ENCODE data around the gene CRISPLD2. TPM values are rescaled to one million over a fixed set of nuclear protein-coding genes. Genes with fewer than 3 reads are reported as not detected.

Gene CRISPLD2
- total RNA-seq, 3 donors from 2014 or later (not counting 1 experiment from before 2014, with no cell fraction given): 0.86 to 6.3 TPM; not detected in 1

- WGBS (ENCODE audit: insufficient coverage): 68% methylated on average over 8 of the region's 8 CpGs
- H3K36me3 Mint-ChIP-seq: no peaks in the 10 kb centered on the region
- H3K4me3 Mint-ChIP-seq: no peak overlapping the region
- no peak for TF ChIP-seq CTCF (IDR thresholded peaks at IDR 0.05)
- H3K27ac ChIP-seq (ENCODE audit: low read length): no peak overlapping the region
- peaks cover 16% of the 10 kb centered on the region for H3K4me1 ChIP-seq (ENCODE audit: control insufficient read depth, insufficient read depth, low read length)
- peaks cover 17 to 22% of the 10 kb centered on the region in 2 donors for H3K27me3 Mint-ChIP-seq (ENCODE audit: low read depth in 2 of 2)
- H3K4me3 ChIP-seq (ENCODE audit: low read length): no peak overlapping the region
- DNase-seq (no peak), ATAC-seq (no peak)
- H3K4me1 Mint-ChIP-seq: peaks cover 10% of the 10 kb centered on the region in 2 donors
- H3K9me3 ChIP-seq (ENCODE audit: control insufficient read depth, insufficient read depth, low read length): no peaks in the 10 kb centered on the region
- intact Hi-C loops (cut with micrococcal nuclease): no loop called here
- no peaks in the 10 kb centered on the region for H3K9me3 Mint-ChIP-seq
- peaks cover 2% of the 10 kb centered on the region for H3K27me3 ChIP-seq (ENCODE audit: control insufficient read depth, insufficient read depth, low read length)
- H3K36me3 ChIP-seq (ENCODE audit: control insufficient read depth, insufficient read depth, low read length): no peaks in the 10 kb centered on the region
- H3K27ac Mint-ChIP-seq: no peak overlapping the region
These were observed 3.7 kb downstream of the CRISPLD2 start for GRCh38 chr16:84823484-84823883.

- H3K27ac ChIP-seq (ENCODE audit: low read length): no peak overlapping the region
- no peak for DNase-seq
- no peak overlapping the region for H3K27ac Mint-ChIP-seq
- H3K27me3 Mint-ChIP-seq (ENCODE audit: low read depth in 2 of 2): peaks cover 17 to 22% of the 10 kb centered on the region in 2 donors
- no peaks in the 10 kb centered on the region for H3K36me3 Mint-ChIP-seq
- H3K4me1 Mint-ChIP-seq: peaks cover 10% of the 10 kb centered on the region in 2 donors
- no peak overlapping the region for H3K4me3 Mint-ChIP-seq
- no peaks in the 10 kb centered on the region for H3K9me3 ChIP-seq (ENCODE audit: control insufficient read depth, insufficient read depth, low read length)
- intact Hi-C loops (cut with micrococcal nuclease): no loop called here
- TF ChIP-seq CTCF (IDR thresholded peaks at IDR 0.05): no peak
- H3K9me3 Mint-ChIP-seq: no peaks in the 10 kb centered on the region
- peaks cover 16% of the 10 kb centered on the region for H3K4me1 ChIP-seq (ENCODE audit: control insufficient read depth, insufficient read depth, low read length)
- ATAC-seq: no peak
- no peak overlapping the region for H3K4me3 ChIP-seq (ENCODE audit: low read length)
- 56% methylated on average over 5 of the region's 5 CpGs for WGBS (ENCODE audit: insufficient coverage)
- H3K27me3 ChIP-seq (ENCODE audit: control insufficient read depth, insufficient read depth, low read length): peaks cover 2% of the 10 kb centered on the region
- no peaks in the 10 kb centered on the region for H3K36me3 ChIP-seq (ENCODE audit: control insufficient read depth, insufficient read depth, low read length)
These were observed 4.1 kb downstream of the CRISPLD2 start for GRCh38 chr16:84823926-84824325.

- Histone ChIP-seq H3K36me3 (ENCODE audit: control insufficient read depth, insufficient read depth, low read length) (no peaks in the 10 kb centered on the region), H3K4me3 (ENCODE audit: low read length) (no peak overlapping the region), H3K27ac (ENCODE audit: low read length) (no peak overlapping the region), H3K9me3 (ENCODE audit: control insufficient read depth, insufficient read depth, low read length) (no peaks in the 10 kb centered on the region), H3K27me3 (ENCODE audit: control insufficient read depth, insufficient read depth, low read length) (peaks cover 2% of the 10 kb centered on the region), H3K4me1 (ENCODE audit: control insufficient read depth, insufficient read depth, low read length) (peaks cover under 1% of the 10 kb centered on the region)
- Mint-ChIP-seq H3K4me1 (no peaks in the 10 kb centered on the region), H3K36me3 (no peaks in the 10 kb centered on the region), H3K4me3 (no peak overlapping the region), H3K27me3 (ENCODE audit: low read depth in 2 of 2) (peaks cover 11 to 12% of the 10 kb centered on the region in 2 donors), H3K27ac (no peak overlapping the region), H3K9me3 (no peaks in the 10 kb centered on the region)
- TF ChIP-seq CTCF (IDR thresholded peaks at IDR 0.05): no peak
- intact Hi-C loops (cut with micrococcal nuclease): no loop called here
- 70% methylated on average over 8 of the region's 8 CpGs for WGBS (ENCODE audit: insufficient coverage)
- DNase-seq (no peak), ATAC-seq (no peak)
These were observed 6.2 kb downstream of the CRISPLD2 start for GRCh38 chr16:84825896-84826557.

- no peaks in the 10 kb centered on the region for H3K4me1 ChIP-seq (ENCODE audit: control insufficient read depth, insufficient read depth, low read length)
- H3K36me3 Mint-ChIP-seq: no peaks in the 10 kb centered on the region
- WGBS (ENCODE audit: insufficient coverage): 96% methylated on average over 13 of the region's 13 CpGs
- H3K4me3 ChIP-seq (ENCODE audit: low read length): no peak overlapping the region
- no peak overlapping the region for H3K27ac ChIP-seq (ENCODE audit: low read length)
- ATAC-seq: no peak
- no peaks in the 10 kb centered on the region for H3K4me1 Mint-ChIP-seq
- intact Hi-C loops (cut with micrococcal nuclease): no loop called here
- no peak for DNase-seq
- H3K36me3 ChIP-seq (ENCODE audit: control insufficient read depth, insufficient read depth, low read length): no peaks in the 10 kb centered on the region
- TF ChIP-seq CTCF (IDR thresholded peaks at IDR 0.05): no peak
- H3K9me3 Mint-ChIP-seq: no peaks in the 10 kb centered on the region
- peaks cover 11 to 12% of the 10 kb centered on the region in 2 donors for H3K27me3 Mint-ChIP-seq (ENCODE audit: low read depth in 2 of 2)
- H3K4me3 Mint-ChIP-seq: no peak overlapping the region
- no peaks in the 10 kb centered on the region for H3K9me3 ChIP-seq (ENCODE audit: control insufficient read depth, insufficient read depth, low read length)
- no peaks in the 10 kb centered on the region for H3K27me3 ChIP-seq (ENCODE audit: control insufficient read depth, insufficient read depth, low read length)
- no peak overlapping the region for H3K27ac Mint-ChIP-seq
These were observed 6.8 kb downstream of the CRISPLD2 start for GRCh38 chr16:84826558-84826941.

All from natural killer cell (primary cell).